GM18511 (cell line): ENCODE data around the gene SLC39A1.
"Not testable (repeated sequence)": the region's sequence is repeated elsewhere in the genome, so short reads cannot be mapped to it uniquely, and the experiment has no call there.

ENCODE experiments used
- ATAC-seq: cut with Tn5 transposase; IDR thresholded peaks from one replicate; pipeline ENCODE4 v1.9.1; 2021; ENCODE audit warnings: mild to moderate bottlenecking, moderate library complexity; ENCODE audit not compliant: unreplicated experiment

The SLC39A1 gene

DNA sequence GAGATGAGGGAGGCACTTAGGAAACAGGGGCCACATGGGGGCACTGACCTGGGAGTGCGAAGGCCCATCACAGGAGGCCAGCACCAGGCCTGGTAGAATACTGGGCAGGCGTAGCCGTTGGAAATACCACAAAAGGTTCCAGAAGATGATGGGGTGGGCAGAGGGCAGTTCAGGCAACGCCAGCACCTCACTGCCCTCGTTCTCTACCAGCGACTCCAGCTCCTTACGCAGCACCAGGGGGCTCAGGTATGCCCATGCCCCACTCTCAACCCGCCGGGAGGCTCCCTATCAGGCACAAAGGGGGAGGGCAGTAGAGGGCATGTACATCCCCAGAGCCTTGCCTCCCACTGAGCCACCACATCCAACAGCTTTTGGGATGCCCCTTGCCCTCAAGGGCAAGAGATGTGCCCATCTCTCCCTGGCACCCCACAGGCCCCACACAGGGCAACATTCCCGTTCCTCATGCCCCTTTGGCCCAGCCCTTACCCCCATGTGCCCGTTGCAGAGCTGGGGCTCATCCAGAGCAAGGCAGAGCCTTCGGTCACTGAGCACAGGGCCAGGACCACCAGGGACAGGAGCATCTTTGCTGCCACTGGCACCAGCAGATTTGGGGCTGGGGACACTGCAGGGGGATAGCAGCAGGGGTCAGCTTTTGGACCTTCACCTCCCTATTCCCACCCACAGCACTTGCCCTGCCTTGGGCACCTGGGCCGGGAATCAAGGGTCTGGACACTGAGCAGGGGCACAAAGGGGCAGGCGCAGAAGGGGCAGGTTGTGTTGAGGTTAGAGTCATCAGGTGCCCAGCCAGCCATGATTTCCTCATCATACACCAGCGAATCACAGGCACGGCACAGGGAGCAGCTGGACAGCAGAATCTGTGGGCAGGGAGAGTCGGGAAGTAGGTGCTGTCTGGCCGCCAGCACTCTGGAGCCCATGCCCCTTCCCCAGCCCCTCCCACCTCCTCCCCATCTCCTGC is 30.9 kb downstream of the SLC39A1 start:
- ATAC-seq, result no peak

- no peak for ATAC-seq
These were observed 33.1 kb downstream of the SLC39A1 start for GRCh38 chr1:153929981-153930948.

DNA sequence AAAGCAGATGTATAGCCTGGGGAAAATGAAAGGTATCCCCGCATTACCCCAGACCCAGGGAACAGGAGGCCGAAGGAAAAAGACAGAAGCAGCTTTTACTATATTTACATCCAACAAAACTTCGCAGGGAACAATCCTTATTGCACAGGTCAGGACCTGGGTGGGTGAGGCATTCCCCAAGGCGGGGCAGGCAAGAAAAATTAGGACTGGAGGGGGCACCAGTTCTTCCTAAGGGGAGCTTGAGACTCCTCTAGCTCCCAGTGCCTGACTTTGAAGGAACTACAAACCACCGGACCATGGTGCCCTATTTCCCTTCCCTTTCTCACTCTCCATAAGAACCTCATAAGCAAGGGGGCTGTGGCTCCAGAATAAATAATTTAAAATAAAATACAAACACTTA is 33.9 kb downstream of the SLC39A1 start:
- no peak for ATAC-seq

DNA sequence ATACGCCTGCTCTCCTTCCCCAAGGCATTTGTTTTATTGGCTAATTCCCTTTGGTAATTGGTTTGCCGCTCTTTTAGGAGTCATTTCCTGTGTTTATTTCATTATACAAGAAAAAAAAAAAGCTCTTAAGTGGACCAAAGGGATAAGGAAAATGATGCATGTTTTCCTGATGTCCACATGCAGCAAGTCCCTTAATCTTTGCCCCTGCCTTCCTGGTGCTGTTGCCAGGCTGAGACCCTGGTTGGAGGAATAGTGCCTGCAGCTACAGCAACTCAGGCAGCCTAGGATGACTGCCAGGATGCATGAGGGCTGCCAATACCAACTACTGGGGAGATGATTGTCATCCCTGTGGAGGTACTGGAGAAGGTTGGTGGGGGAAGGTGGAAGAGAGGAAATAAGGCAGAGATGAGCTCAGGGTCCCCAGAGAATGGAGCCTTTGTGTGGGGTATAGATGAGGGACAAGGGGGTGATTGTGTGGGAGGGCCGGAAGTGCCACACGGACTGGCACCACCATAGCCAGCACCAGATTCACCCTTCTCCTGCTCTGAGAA is 34.5 kb downstream of the SLC39A1 start:
- ATAC-seq, result no peak

GRCh38 chr1:153928245-153928644 is 35.1 kb downstream of the SLC39A1 start:
- no peak for ATAC-seq

DNA sequence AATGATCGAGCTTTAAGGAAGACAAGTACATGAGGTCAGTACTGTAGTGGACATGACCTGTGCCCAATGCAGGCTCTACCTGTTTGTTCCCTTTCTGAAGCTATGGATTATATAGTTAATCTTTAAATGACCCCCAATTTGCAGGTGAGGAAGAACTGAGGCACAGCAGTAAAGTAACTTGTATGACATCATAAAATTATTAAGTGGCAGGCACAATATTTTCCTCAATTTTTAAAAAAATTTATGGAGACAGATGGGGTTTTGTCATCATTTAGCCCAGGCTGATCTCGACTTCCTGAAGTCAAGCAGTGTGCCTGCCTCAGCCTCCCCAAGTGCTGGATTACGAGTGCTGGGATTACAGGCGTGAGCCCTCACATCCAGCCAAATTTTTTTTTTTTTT is 36.9 kb downstream of the SLC39A1 start:
- ATAC-seq, result no peak

- ATAC-seq, result peak; percentile 92
These were observed 40.1 kb downstream of the SLC39A1 start, which contains the start of gene GATAD2B for GRCh38 chr1:153922972-153923925. Gene GATAD2B, minus strand, starts transcription at chr1:153922972. Its CDS starts 94,625 bp downstream, at chr1:153828347.

GRCh38 chr1:153922076-153922971 is 41.0 kb downstream of the SLC39A1 start:
- peak; percentile 28 for ATAC-seq

DNA sequence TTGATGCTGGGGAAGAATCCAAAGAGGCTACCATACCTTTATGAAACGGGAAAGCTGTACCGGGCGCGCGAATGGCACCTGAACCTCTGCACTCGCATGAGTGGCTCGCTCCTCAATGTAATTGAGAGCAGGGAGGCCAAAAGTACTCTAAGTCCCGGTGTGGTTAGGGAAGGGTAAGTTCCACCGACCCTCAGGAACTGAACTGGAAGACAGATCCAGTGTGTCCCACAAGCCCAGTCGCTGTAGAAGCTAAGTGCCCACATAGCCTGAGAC is 41.6 kb downstream of the SLC39A1 start:
- ATAC-seq, result no peak

GRCh38 chr1:153921080-153921802 is 42.1 kb downstream of the SLC39A1 start:
- no peak for ATAC-seq

DNA sequence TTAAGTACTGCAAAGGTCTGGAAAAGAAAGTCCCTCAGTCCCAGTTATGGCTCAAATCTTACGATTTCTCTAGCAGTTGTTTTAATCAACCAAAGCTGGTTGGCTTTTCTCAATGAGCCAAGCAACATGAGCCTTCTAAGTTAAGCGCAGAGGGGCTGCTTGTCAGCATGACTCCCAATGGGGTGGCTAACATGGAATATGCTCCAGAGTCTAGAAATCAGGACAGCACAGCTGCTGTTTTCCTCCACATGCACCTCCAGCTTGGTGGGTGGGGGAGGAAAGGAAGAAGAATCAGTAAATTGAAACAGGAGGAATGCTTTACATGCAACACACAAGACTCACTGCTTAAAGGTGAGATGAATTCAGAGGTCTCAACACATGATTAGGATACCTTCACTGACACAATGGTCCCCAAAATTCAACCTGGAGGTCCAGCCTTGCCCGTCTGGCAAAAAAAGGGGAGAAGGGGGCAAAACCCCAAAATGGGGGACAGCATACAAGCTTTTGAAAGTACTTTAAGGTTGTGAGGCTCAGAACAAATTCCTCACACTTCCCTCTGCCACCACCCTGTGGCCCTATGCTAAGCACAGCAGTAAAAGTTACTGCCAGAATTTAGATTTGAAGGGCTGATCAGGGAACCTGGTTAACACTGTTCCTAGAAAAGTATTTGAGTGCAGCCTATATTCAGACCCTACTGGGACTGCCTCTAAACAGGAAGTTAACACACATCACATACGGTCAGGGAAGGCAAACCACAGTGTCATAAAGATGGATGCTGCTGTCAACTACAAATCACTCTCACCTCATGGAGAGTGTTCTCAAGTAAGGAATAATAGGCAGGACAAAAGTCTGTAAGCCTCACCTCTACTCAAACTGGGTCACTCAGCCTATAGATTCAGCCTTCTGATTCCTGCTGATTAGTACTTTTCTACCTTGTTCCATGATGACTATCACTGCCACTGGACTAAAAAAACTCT is 43.2 kb downstream of the SLC39A1 start:
- no peak for ATAC-seq

DNA sequence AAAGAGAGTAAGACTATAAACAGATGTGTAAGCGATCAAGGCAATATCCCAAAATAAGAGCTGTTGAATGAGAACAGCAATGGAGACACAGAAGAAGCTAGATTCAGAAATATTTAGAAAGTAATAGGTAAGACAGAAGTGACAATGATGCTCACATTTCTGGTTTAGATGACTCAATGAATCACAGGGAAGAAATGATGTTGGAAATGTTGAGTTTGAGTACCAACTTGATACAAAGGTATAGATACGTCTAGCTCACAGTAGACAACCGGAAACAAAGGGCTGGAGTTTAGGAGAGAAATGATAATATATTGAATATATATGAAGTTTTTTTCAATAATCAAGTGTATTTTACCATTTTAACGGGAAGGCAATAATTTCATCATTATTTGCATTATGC is 47.0 kb downstream of the SLC39A1 start:
- no peak for ATAC-seq

- no peak for ATAC-seq
These were observed 51.0 kb downstream of the SLC39A1 start for GRCh38 chr1:153912349-153912748.

- ATAC-seq, result not testable (repeated sequence)
These were observed 52.8 kb downstream of the SLC39A1 start for GRCh38 chr1:153910560-153910959.
